Measurements from ENCODE around the gene DHRSX. TPM values are rescaled to one million over a fixed set of nuclear protein-coding genes. Genes with fewer than 3 reads are reported as not detected.

DHRSX gene
- total and polyA plus RNA-seq, 2 of the 13 experiments (the other 11 are each of a cell fraction or from before 2014, with no cell fraction given) = 15.5 to 24.3 TPM

DNA sequence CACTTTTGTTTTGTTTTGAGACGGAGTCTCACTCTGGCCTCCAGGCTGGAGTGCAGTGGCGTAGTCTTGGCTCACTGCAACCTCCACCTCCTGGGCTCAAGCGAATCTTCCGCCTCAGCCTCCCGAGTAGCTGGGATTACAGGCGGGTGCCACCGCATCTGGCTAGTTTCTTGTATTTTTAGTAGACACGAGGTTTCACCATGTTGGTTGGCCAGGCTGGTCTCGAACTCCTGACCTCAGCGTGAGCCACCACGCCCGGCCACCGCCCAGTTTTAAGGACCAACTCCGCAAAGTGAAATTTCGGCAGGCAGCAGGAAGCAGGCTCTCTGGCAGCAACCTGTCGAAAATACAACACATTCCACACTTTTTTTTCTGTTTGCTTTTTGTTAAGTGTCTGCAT is 13.4 kb downstream of the DHRSX start (continued):
- TF ChIP-seq, protein P1, sequence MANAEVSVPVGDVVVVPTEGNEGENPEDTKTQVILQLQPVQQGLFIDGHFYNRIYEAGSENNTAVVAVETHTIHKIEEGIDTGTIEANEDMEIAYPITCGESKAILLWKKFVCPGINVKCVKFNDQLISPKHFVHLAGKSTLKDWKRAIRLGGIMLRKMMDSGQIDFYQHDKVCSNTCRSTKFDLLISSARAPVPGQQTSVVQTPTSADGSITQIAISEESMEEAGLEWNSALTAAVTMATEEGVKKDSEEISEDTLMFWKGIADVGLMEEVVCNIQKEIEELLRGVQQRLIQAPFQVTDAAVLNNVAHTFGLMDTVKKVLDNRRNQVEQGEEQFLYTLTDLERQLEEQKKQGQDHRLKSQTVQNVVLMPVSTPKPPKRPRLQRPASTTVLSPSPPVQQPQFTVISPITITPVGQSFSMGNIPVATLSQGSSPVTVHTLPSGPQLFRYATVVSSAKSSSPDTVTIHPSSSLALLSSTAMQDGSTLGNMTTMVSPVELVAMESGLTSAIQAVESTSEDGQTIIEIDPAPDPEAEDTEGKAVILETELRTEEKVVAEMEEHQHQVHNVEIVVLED (CRISPR knock-in tag; IDR thresholded peaks at IDR 0.05; ENCODE audit: borderline replicate concordance) = no peak
- no peak for TF ChIP-seq SATB2 (CRISPR knock-in tag; IDR thresholded peaks at IDR 0.05)
- no peak for TF ChIP-seq SOX13 (IDR thresholded peaks at IDR 0.05)
- TF ChIP-seq SOX13 (CRISPR knock-in tag; conservative IDR thresholded peaks at IDR 0.05 in 1 of 2, IDR thresholded peaks at IDR 0.05 in 1 of 2) = no peak
- TF ChIP-seq ATF7 (IDR thresholded peaks at IDR 0.05) = no peak
- no peak for TF ChIP-seq ATF7 (CRISPR knock-in tag; IDR thresholded peaks at IDR 0.05)
- TF ChIP-seq, protein P2, sequence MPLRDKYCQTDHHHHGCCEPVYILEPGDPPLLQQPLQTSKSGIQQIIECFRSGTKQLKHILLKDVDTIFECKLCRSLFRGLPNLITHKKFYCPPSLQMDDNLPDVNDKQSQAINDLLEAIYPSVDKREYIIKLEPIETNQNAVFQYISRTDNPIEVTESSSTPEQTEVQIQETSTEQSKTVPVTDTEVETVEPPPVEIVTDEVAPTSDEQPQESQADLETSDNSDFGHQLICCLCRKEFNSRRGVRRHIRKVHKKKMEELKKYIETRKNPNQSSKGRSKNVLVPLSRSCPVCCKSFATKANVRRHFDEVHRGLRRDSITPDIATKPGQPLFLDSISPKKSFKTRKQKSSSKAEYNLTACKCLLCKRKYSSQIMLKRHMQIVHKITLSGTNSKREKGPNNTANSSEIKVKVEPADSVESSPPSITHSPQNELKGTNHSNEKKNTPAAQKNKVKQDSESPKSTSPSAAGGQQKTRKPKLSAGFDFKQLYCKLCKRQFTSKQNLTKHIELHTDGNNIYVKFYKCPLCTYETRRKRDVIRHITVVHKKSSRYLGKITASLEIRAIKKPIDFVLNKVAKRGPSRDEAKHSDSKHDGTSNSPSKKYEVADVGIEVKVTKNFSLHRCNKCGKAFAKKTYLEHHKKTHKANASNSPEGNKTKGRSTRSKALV (CRISPR knock-in tag; IDR thresholded peaks at IDR 0.05) = no peak
- no peak for TF ChIP-seq NFE2 (CRISPR knock-in tag; IDR thresholded peaks at IDR 0.05)
- TF ChIP-seq ZNF713 (CRISPR knock-in tag; IDR thresholded peaks at IDR 0.05) = no peak
- no peak for TF ChIP-seq ZNF589 (CRISPR knock-in tag; conservative IDR thresholded peaks at IDR 0.05)
- TF ChIP-seq RAD51 (IDR thresholded peaks at IDR 0.05; ENCODE audit: borderline replicate concordance) = no peak
- TF ChIP-seq ZBTB21 (CRISPR knock-in tag; IDR thresholded peaks at IDR 0.05) = no peak
- TF ChIP-seq, protein P3, sequence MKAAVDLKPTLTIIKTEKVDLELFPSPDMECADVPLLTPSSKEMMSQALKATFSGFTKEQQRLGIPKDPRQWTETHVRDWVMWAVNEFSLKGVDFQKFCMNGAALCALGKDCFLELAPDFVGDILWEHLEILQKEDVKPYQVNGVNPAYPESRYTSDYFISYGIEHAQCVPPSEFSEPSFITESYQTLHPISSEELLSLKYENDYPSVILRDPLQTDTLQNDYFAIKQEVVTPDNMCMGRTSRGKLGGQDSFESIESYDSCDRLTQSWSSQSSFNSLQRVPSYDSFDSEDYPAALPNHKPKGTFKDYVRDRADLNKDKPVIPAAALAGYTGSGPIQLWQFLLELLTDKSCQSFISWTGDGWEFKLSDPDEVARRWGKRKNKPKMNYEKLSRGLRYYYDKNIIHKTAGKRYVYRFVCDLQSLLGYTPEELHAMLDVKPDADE (CRISPR knock-in tag; IDR thresholded peaks at IDR 0.05) = no peak
- TF ChIP-seq ETV5 (CRISPR knock-in tag; IDR thresholded peaks at IDR 0.05; ENCODE audit: borderline replicate concordance) = no peak
- TF ChIP-seq, protein P4, sequence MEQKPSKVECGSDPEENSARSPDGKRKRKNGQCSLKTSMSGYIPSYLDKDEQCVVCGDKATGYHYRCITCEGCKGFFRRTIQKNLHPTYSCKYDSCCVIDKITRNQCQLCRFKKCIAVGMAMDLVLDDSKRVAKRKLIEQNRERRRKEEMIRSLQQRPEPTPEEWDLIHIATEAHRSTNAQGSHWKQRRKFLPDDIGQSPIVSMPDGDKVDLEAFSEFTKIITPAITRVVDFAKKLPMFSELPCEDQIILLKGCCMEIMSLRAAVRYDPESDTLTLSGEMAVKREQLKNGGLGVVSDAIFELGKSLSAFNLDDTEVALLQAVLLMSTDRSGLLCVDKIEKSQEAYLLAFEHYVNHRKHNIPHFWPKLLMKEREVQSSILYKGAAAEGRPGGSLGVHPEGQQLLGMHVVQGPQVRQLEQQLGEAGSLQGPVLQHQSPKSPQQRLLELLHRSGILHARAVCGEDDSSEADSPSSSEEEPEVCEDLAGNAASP (CRISPR knock-in tag; IDR thresholded peaks at IDR 0.05; ENCODE audit: borderline replicate concordance) = no peak

Data from HepG2 (cell line).